Activated CD8-positive, alpha-beta memory T cell treated with anti-CD3 and anti-CD28 coated beads for 36 hours (primary cell): ENCODE measurements around the gene ULK4. TPM values are rescaled to one million over a fixed set of nuclear protein-coding genes. Genes with fewer than 3 reads are reported as not detected.
"Not testable (repeated sequence)": the region's sequence is repeated elsewhere in the genome, so short reads cannot be mapped to it uniquely, and the experiment has no call there.

Experiments
- CTCF ChIA-PET: fragments of 350-600 bp; sonication (Branson Sonifier 250); formaldehyde crosslinking; loops from one replicate; lab custom pipeline; 2021; ENCODE audit warnings: antibody characterized with exemption; lab: Charles Lee
- POLR2A ChIA-PET: fragments of 350-600 bp; sonication (Branson Sonifier 250); formaldehyde crosslinking; loops from one replicate; lab custom pipeline; 2021; ENCODE audit warnings: antibody characterized with exemption; lab: Charles Lee
- total RNA-seq, 2 experiments: library from RNA; stranded (reverse); gene quantifications; one replicate each; pipeline ENCODE4 v1.2.3, GENCODE V29; 2021

The ULK4 gene
- total RNA-seq, result 10 to 100 TPM; 11.8 to 12.3 TPM

- CTCF ChIA-PET, result interaction anchor here (1.0 kb wide), 1 partner anchor 30 kb away, joined by 3 read pairs; no protein-coding TSS in a partner anchor
Observed at GRCh38 chr3:41961751-41962679, at the start of gene ULK4. Gene ULK4, minus strand, starts transcription at chr3:41962103. Its CDS starts 7,344 bp downstream, at chr3:41954759.

GRCh38 chr3:42010530-42010929 is 48.6 kb upstream of the ULK4 start:
- CTCF ChIA-PET, result interaction anchor here (1.0 kb wide), 1 partner anchor 89 kb away, joined by 4 read pairs; no protein-coding TSS in a partner anchor
- POLR2A ChIA-PET, result interaction anchor here (0.5 kb wide), 1 partner anchor 89 kb away, joined by 7 read pairs; no protein-coding TSS in a partner anchor

More at GRCh38 chr3:41961751-41962679, at the start of gene ULK4:
- POLR2A ChIA-PET, result interaction anchor here (0.6 to 1.6 kb wide), 7 partner anchors 11 to 1485 kb away, joined by 4 to 5 read pairs (median 4); no protein-coding TSS in a partner anchor

- ChIA-PET POLR2A (no interaction called here), CTCF (no interaction called here)
Observed at GRCh38 chr3:42009456-42009855, 47.6 kb upstream of the ULK4 start.

GRCh38 chr3:42007785-42008184 is 45.9 kb upstream of the ULK4 start:
- ChIA-PET POLR2A (no interaction called here), CTCF (no interaction called here)

GRCh38 chr3:42005401-42005800 is 43.5 kb upstream of the ULK4 start:
- POLR2A ChIA-PET, result interaction anchor here (0.6 kb wide), 1 partner anchor 7 kb away, joined by 5 read pairs; no protein-coding TSS in a partner anchor
- CTCF ChIA-PET, result no interaction called here

- CTCF ChIA-PET, result no interaction called here
Observed at GRCh38 chr3:42002790-42003189, 40.9 kb upstream of the ULK4 start.

GRCh38 chr3:42001777-42002176 is 39.9 kb upstream of the ULK4 start:
- ChIA-PET CTCF (no interaction called here), POLR2A (no interaction called here)

More at GRCh38 chr3:42002790-42003189, 40.9 kb upstream of the ULK4 start:
- POLR2A ChIA-PET, result no interaction called here

- CTCF ChIA-PET, result no interaction called here
- POLR2A ChIA-PET, result no interaction called here
Observed at GRCh38 chr3:41999909-42000308, 38.0 kb upstream of the ULK4 start.

- CTCF ChIA-PET, result interaction anchor here (1.4 kb wide), 1 partner anchor 101 kb away, joined by 3 read pairs; no protein-coding TSS in a partner anchor
Observed at GRCh38 chr3:41997702-41998550, 36.0 kb upstream of the ULK4 start.

GRCh38 chr3:41991437-41991836 is 29.5 kb upstream of the ULK4 start:
- ChIA-PET CTCF (no interaction called here), POLR2A (no interaction called here)

More at GRCh38 chr3:41997702-41998550, 36.0 kb upstream of the ULK4 start:
- POLR2A ChIA-PET, result interaction anchor here (0.6 kb wide), 2 partner anchors 8 to 160 kb away, joined by 5 to 21 read pairs; no protein-coding TSS in a partner anchor

- ChIA-PET POLR2A (no interaction called here), CTCF (no interaction called here)
Observed at GRCh38 chr3:41989518-41989917, 27.6 kb upstream of the ULK4 start.

- ChIA-PET CTCF (no interaction called here), POLR2A (no interaction called here)
Observed at GRCh38 chr3:41987627-41988026, 25.7 kb upstream of the ULK4 start.

GRCh38 chr3:41986561-41986960 is 24.7 kb upstream of the ULK4 start:
- POLR2A ChIA-PET, result no interaction called here
- CTCF ChIA-PET, result no interaction called here

GRCh38 chr3:41985018-41985417 is 23.1 kb upstream of the ULK4 start:
- ChIA-PET POLR2A (no interaction called here), CTCF (no interaction called here)

GRCh38 chr3:41983091-41983490 is 21.2 kb upstream of the ULK4 start:
- POLR2A ChIA-PET, CTCF ChIA-PET: not testable (repeated sequence)

GRCh38 chr3:41977401-41977800 is 15.5 kb upstream of the ULK4 start:
- CTCF ChIA-PET, POLR2A ChIA-PET: not testable (repeated sequence)

- CTCF ChIA-PET, result no interaction called here
- POLR2A ChIA-PET, result no interaction called here
Observed at GRCh38 chr3:41975416-41976103, 13.7 kb upstream of the ULK4 start.

GRCh38 chr3:41974223-41974622 is 12.3 kb upstream of the ULK4 start:
- CTCF ChIA-PET, result no interaction called here
- POLR2A ChIA-PET, result no interaction called here

- POLR2A ChIA-PET, result no interaction called here
Observed at GRCh38 chr3:41972802-41973201, 10.9 kb upstream of the ULK4 start.

More at GRCh38 chr3:41972802-41973201, 10.9 kb upstream of the ULK4 start:
- CTCF ChIA-PET, result no interaction called here
